NCI-H128 (cell line): ENCODE measurements around the gene PCSK5.
A peak's percentile ranks its signal among the peaks of the same experiment; 100 is the strongest.

Experiments
- DNase-seq: peaks from one replicate; lab custom pipeline; 2025; ENCODE audit not compliant: unreplicated experiment; lab: John Stamatoyannopoulos, UW

PCSK5 gene

GRCh38 chr9:76373784-76374474 is 483.5 kb downstream of the PCSK5 start:
- DNase-seq: no peak

GRCh38 chr9:76374783-76375559 is 484.5 kb downstream of the PCSK5 start:
- no peak for DNase-seq

- no peak for DNase-seq
These were observed 487.3 kb downstream of the PCSK5 start for GRCh38 chr9:76377791-76378190.

GRCh38 chr9:76378367-76379073 is 488.0 kb downstream of the PCSK5 start:
- no peak for DNase-seq

GRCh38 chr9:76379494-76379893 is 489.0 kb downstream of the PCSK5 start:
- DNase-seq: peak; percentile 56

GRCh38 chr9:76390656-76391055 is 500.2 kb downstream of the PCSK5 start:
- DNase-seq: no peak

GRCh38 chr9:76394195-76394959 is 503.9 kb downstream of the PCSK5 start, which contains the start of gene RFK:
TSS of gene RFK (minus strand) at chr9:76394426. CDS start at chr9:76394171, 255 bp downstream.
- peak; percentile 78 for DNase-seq

- DNase-seq: no peak
These were observed 504.4 kb downstream of the PCSK5 start for GRCh38 chr9:76394960-76395252.

- no peak for DNase-seq
These were observed 504.9 kb downstream of the PCSK5 start for GRCh38 chr9:76395381-76395780.

GRCh38 chr9:76396144-76396543 is 505.7 kb downstream of the PCSK5 start:
- no peak for DNase-seq

GRCh38 chr9:76396597-76396996 is 506.1 kb downstream of the PCSK5 start:
- DNase-seq: no peak

- no peak for DNase-seq
These were observed 509.4 kb downstream of the PCSK5 start for GRCh38 chr9:76399856-76400255.

GRCh38 chr9:76400534-76401096 is 510.1 kb downstream of the PCSK5 start:
- no peak for DNase-seq

GRCh38 chr9:76401176-76401575 is 510.7 kb downstream of the PCSK5 start:
- no peak for DNase-seq

GRCh38 chr9:76401580-76402354 is 511.3 kb downstream of the PCSK5 start:
- no peak for DNase-seq

GRCh38 chr9:76403352-76403751 is 512.9 kb downstream of the PCSK5 start:
- DNase-seq: no peak

GRCh38 chr9:76404401-76404800 is 513.9 kb downstream of the PCSK5 start:
- no peak for DNase-seq

- no peak for DNase-seq
These were observed 514.9 kb downstream of the PCSK5 start for GRCh38 chr9:76405340-76405739.

- DNase-seq: no peak
These were observed 515.4 kb downstream of the PCSK5 start for GRCh38 chr9:76405868-76406267.
